GM18858 (cell line): ENCODE results near the gene ARHGEF7.
A peak's percentile ranks its signal among the peaks of the same experiment; 100 is the strongest.

Experiments used
- ATAC-seq: cut with Tn5 transposase; IDR thresholded peaks from one replicate; pipeline ENCODE4 v1.9.1; 2021; ENCODE audit not compliant: unreplicated experiment

The ARHGEF7 gene

DNA sequence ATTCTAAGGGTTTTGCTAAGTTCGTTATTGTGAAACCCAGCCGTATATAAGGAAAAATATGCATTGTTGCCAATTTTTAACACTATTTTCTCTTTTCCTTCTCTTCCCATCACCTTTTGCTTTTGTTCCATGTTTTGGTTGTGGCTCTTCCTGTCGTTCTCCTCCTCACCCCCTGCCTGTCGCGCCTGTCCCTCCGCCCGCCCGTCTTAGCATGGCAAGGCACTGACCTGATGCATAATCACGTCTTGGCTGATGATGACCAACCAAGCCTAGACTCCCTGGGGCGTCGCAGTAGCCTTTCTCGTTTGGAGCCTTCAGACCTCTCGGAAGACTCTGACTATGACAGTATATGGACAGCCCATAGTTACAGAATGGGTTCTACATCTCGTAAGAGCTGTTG is 176.8 kb downstream of the ARHGEF7 start:
- ATAC-seq: no peak

DNA sequence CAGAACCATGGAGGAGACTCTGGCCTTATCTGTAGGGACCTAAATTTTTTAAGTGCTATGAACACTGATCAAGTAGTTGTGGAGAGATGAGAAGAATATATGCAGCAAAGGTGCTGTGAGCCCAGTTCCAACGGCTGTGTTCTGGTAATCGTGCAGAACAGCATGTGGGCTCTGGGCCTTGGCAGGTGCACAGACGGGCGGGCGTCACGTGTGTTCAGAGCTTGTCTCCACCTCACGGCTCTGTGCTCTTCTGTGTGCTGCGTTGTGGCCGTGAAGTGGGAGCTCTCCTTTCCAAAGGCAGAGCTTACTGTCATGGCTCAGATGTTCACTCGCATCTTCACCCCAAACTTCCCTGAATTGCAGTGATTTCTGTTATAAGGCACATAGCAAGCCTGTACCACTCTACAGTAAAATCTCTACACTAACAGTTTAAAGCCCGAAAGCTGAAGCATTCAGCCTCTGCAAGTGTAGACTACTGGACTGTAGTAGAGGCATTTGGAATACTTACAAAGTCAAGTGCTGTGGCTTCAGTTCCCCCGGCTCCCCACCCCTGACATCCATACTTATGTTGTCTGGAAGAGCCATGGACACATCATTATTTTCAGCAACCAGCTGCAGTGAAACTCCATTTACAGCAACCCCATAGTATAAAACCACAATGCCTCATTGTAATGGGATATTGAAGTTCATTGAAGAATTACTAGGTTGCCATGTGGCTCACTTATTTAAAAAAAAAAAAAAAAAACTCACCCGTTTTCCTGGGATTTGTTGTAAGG is 177.8 kb downstream of the ARHGEF7 start:
- ATAC-seq: no peak

DNA sequence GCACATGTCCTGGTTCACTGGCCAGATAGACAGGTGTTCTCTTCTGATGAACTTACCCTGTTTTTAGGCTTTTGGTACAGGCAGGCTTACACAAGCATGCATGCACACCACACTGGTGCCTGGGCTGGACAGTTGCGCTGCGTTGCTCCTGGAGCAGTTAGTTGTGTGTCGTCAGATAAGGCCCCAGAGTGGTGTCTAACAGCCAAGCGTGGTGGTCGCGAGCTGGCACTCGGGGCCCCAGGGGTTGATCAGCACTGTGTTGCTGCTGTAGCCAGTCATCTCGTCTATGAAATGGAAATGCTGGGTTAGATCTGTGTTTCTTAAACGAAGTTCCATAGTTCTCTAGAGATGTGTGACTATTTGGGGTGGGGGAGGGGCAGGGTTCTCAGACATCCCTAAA is 180.8 kb downstream of the ARHGEF7 start:
- ATAC-seq: no peak

DNA sequence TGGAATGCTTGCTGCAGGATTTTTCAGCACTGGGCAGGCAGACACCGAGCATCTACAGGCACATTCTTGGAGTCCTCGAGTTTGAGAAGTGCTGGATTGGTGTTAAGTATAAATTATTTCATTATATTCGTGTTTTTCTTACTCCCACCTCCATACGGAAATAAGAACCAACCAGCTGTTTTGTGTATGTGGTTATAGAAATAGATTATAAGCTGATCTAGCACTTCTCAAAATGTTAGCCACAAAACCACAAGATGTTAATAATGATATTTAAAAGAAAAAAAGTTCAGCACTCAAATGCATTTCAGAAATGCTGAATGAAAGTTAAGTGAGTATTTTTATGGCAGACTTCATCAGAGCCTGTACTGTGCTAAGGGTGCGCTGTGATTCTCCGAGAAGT is 181.3 kb downstream of the ARHGEF7 start:
- ATAC-seq: no peak

DNA sequence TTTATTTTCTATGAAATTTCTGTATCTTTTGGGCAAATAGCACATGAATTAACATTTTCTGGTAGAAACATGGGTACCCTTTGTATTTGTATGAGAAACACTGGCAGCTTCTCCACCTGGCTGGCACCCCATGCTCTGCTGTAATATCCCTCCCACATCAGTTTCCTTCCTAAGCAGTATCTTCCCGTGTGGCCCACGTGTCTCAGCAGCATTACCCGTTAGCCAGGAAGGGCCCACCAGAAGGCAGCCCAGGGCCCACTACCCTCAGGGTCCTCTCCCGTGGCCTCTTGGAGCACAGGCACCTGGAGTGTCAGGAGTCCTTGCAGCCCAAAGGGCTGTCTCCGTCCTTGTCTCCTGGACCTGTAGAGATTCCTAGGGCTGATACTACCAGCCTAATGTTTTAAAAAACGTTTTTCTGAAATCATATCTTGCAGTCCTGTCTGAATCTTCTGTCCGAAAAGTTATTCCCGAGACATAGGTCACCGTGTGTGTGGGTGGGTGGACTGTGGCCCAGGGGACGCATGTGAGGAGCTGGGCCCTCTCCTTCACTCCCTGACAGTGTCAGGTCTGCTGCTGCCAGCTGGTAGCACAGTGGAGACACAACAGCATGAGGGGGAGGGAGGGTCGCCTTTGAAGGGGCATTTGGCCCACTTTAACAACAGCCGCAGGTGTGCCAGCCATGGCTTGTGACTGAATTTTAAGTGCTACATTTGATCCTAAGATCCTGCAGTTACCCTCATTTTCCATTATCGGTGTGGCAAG is 183.3 kb downstream of the ARHGEF7 start:
- ATAC-seq: no peak

DNA sequence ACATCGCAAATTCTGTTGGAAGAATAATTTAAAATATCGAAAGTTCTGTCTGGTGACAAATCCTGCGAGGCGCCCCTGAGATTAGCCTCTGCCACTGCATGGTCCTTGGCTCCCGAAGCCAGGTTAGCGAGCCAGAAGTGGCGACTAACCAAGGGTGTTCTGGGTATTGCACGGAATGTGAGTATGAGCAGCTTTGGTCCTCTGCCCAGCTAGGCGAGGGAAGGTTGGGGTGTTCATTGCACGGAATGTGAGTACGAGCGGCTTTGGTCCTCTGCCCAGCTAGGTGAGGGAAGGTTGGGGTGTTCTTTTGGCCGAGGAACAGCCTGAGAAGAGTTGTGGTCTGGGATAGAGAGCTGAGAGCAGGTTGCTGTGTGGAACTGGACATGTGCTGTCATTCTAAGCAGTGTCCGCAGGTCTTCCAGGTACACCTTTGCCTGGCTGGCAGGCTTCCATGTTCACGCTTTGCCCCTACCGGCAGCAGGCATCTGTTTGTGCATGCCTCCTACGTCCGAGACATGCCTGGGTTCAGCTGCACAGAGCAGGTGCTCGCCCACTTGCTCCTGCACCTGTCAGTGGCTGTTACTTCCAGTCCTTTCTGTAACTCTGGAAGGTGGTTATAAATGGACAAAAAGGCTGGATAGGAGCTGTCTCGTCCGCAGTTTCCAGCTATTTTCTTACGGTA is 187.1 kb downstream of the ARHGEF7 start:
- no peak for ATAC-seq

DNA sequence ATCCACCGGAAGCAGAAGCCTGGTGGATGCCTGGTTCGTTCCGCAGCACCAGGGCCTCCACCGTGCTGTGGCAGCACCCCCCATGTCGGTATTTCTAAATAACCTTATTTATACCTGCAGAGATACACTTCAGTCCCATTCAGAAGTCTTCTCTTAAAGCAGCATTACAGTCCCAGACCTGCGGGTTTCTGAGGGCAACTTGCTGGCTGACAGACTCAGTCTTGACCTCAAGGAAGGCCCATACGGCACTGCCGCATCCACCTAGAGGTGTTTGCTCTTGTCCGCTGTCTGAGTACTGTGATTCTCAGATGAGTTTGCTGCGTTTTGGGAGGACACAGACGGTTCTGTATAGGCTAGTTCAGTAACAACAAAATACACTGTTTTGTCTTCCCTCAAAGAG is 188.4 kb downstream of the ARHGEF7 start:
- ATAC-seq: no peak

DNA sequence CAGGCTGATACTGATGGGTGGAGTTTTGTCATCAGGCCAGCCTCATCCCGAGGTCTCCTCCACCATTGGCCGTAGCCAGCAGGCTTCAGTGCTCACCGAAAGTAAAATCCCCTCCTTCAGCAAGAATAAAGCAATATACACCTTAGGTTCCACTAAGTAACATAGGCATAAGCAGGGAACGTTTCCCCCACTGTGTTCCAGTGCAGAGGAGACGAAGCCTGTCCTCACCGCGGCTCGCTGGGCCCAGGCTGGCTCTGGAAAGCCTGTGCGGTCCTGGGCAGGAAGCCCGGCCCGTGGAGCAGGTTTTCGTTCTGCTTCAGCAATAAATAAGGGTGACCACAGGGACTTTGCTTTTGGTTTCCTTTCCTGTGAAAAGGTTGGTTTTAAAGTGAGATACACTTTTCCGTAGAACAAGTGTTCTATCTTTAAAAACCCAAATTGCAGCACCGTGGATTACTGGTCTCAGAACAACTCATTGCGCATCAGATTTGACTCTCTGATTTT is 189.0 kb downstream of the ARHGEF7 start:
- ATAC-seq: peak; percentile 76

DNA sequence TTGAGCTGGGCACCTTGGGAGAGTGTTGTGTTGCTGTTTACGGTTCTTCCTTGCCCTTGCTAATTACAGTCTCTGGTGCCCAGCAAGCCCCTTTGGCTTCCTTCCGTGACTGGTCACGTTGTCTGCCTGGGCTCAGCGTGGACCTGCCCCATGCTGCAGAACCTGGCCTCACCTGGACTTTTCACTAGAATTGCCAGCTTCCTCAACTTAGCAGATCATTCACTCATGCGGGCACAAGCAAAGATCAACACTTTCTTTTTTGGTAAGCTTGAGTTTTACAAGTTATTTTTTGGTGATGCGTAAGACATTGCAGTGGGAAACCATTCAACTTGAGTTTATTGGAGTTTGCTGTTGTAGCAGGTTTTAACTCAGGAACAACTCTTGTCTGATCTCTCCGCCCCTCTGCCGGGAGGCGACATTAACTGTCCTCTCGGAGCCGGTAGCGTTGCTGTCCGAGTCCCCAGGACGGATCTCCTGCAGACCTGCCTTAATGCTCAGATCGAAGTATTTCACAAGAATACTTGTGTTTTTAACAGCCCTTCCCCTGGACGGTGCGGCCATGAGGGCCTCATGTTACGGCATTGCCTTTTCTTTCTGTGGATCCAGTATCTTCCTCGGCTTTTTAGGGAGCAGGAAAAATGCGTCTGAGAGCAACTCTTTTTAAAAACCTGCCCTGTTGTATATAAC is 189.6 kb downstream of the ARHGEF7 start:
- no peak for ATAC-seq

DNA sequence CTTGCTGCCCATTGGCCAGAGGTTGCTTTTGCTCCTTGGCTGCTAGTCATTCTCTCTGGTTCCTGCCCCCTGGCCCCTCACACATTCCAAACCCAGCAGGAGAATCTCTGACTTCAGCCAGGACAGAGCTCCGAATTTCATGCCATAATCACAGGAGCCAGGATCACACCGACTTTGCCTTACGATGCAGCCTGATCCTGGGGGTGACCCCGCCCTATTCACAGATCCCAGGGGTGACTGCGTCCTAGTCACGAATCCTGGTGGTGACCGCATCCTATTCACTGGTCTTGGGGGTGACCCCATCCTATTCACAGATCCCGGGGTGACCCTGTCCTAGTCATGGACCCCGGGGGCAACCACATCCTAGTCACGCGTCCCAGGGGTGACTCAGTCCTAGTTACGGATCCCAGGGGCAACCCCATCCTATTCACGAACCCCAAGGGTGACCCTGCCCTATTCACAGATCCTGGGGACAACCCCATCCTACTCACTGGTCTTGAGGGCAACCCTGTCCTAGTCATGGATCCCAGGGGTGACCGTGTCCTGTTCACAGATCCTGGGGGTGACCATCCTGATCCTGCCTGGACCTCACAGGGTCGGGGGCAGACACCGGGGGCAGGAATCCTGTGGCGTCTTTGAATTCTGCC is 198.0 kb downstream of the ARHGEF7 start:
- ATAC-seq: no peak

DNA sequence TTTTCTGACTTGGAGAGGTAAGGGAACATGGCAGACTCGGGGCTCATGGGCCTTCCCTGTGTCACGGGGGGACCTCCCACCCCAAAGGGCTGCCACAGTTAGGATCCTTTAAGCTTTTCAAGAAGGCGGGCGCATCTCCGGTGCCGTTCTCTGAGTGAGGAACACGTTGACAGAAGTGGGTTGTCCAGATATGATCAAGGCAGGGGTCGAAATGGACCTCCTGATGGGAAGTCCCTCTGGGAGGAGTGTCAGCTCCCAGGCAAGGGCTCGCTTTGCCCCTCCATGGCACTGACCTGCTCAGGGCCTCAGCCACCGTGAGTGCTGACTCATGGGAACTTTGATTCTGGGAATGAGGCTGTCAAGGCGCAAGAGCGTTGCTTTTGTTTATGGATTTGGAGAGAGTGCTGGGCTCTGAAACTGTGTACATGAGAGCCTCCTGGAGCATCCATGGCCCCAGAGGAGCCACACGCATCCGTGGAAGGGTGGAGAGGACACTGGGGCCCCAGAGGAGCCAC is 198.9 kb downstream of the ARHGEF7 start:
- ATAC-seq: no peak

DNA sequence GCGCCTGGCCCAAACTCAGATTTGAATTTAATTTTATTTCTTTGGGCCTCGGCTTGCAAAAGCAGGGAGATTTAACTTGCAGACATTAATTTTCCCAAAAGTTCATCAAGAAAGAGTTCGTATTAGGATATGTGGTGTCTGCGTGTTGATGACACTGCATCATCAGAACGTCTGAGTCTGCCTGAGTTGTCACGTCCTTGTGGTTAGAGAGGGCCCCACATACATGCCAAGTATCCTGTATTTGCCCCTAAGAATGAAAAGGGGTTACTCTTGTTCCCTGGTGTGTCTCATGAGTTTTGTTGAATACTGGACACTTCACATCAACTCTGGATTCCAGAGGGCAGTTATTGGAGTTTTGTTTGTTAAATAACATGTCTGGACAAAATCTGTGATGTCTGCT is 199.7 kb downstream of the ARHGEF7 start:
- ATAC-seq: no peak

DNA sequence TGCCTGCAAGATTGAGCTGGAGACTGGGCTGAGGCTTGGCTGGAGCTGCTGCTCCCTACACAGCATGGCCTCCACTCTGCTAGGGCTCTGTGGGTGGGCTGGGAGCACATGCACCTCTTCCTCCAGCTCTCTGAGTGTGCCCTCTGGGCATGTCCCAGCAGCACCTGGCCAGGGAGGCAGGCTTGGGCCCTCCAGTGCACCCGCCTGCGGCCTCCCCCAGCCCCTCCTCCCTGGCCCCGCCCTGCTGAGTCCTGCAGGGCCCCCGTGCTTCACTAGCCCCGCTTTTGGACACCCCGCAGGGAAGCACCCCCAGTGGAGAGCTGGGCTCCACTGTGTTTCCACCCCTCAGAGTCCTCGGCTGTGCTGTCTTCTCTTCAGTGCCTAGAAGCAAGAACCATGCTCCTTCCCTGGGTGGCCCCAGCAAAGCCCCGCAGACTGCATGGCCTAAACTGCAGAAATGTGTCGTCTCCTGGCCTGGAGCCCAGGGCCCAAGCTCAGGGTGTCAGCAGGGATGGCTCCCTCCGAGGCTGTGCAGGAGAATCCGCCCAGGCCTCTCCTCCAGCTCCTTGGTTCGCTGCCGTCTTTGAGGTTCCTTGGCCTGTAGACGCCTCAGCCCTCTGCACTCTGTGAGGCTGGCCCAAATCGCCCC is 200.4 kb downstream of the ARHGEF7 start:
- no peak for ATAC-seq

DNA sequence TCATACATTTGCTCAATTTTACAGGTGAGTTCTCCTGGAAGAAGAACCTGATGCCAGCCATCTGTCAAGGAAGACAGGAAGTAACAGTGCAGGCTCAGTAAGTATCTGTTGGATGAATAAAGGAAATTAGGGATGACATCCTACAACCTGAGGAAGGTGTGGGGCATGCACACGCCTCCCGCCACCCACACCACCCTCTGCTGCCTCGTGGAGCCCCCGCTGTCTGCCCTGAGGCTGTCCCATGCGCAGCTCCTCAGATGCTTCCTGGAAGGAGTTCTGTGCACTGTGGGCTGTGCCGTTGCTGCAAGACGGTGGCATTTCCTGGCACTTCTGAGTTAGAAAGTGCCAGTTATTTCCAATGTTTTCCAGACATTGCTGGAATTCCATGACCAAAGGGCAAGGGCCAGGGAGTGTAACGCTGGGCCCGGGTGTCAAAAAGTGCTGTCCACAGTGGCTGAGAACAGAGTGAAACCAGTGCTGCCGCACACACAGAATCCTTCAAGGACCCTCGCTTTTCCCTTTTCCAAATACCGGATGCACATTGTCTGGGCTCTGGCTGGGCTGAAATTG is 201.1 kb downstream of the ARHGEF7 start:
- no peak for ATAC-seq

DNA sequence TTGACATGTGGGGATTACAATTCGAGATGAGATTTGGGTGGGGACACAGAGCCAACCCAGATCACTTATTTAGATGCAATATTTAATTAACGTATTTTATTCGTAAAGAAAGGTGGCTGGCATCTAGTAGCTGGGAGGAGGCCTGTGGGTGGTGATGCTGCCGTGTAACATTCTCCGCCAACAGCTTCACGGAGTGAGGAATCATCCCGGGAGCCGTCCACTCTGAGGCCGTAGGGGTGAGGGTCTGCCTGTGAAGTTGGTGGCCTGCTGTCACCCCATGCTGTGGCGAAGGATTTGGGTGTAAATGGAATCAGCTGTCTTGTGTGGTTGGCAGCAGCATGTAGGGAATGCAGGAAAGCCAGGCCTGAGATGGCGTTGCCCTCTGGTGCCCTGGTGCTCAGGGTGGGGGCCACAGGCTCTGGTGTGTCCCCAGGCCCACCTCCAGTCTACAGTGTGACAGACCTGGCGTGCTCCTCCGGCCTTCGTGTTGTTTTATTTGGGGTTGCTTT is 202.0 kb downstream of the ARHGEF7 start:
- no peak for ATAC-seq

DNA sequence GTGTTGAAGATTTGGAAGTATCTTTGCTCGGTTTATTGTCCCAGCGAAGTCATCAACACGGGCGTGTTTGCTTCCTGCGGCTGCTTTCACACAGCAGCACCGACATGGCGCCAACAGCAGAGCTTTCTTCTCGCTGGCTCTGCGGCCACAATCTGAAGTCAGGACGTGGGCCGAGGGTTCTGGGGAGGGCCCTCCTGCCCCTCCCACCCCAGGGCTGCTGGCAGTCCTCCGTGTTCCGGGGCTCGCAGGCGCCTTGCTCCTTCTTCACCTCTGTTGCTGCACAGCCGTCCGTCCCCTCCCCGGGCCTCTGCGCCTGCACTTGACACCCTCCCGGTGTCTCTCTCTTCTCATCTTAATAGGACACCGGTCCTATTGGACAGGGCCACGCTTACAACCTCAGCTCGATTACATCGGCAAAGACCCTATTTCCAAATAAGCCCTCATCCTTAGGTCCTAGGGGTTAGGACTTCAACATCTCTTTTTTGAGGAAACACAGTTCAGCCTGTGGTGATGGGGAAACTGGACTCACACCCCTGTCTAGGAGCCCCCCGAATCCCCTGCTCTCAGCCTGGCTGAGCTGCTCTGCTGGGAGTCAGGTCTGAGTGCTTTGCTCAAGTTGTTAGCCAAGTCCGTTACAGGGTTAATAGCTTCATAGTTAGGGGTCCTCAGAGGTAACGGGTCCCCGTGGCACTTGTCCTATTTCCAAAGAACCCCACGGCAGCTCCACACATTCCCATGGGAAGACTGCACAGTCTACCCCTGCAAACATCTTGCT is 202.6 kb downstream of the ARHGEF7 start:
- no peak for ATAC-seq

DNA sequence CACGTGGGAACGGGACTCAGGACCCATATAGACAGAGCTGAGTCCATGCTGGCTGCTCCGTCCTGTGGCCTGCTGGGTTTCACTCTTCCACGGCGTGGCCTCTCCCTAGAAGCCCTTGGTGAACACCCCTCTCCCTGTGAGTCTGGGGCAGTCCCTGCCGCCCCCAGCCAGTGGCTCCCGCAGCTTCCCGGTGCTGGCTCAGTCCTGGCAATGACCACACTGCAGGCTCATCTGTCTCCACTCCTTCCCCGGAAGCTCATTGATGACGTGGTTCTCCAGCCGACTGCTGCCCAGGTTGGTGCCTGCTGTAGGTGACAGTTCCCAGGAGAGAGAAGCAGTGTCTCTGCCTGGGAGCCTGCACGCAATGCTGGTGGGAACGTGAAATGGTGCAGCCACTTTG is 203.3 kb downstream of the ARHGEF7 start:
- ATAC-seq: no peak

DNA sequence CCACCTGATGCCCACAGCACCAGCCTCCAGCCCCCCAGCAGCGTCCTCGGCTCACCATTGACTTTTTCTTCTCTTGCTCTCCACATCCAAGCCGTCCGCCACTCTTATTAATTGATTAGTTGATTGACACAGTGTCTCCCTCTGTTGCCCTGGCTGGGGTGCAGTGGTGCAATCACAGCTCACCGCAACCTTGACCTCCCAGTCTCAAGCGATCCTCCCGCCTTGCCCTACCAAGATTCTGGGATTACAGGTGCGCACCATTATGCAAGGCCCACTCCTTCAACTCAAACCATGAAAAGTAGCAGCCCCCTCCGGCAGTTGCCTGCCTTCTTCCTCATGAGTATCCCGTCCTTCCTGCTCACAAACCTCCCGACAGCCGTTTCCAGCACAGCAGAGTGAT is 204.4 kb downstream of the ARHGEF7 start:
- no peak for ATAC-seq
